Suppressor macrophage (primary cell): Measurements from ENCODE around the gene CBR1.
A peak's percentile ranks its signal among the peaks of the same experiment; 100 is the strongest.
"Not testable (repeated sequence)": the region's sequence is repeated elsewhere in the genome, so short reads cannot be mapped to it uniquely, and the experiment has no call there.

Experiments
- DNase-seq, 4 experiments: peaks; one replicate each; pipeline ENCODE4 v3.0.0-alpha.2; 2020 to 2022

Gene CBR1

GRCh38 chr21:36080386-36080785, 10.6 kb downstream of the CBR1 start:
- no peak for DNase-seq

GRCh38 chr21:36082237-36082664, 12.4 kb downstream of the CBR1 start:
- no peak for DNase-seq

- DNase-seq: no peak
Observed at GRCh38 chr21:36087362-36088138, 17.7 kb downstream of the CBR1 start.

- DNase-seq: no peak
Observed at GRCh38 chr21:36089946-36090345, 20.1 kb downstream of the CBR1 start.

GRCh38 chr21:36092681-36093080, 22.9 kb downstream of the CBR1 start:
- no peak for DNase-seq

- DNase-seq: no peak
Observed at GRCh38 chr21:36093512-36093911, 23.7 kb downstream of the CBR1 start.

GRCh38 chr21:36096398-36097290, 26.8 kb downstream of the CBR1 start:
- no peak for DNase-seq

GRCh38 chr21:36097427-36098181, 27.8 kb downstream of the CBR1 start:
- DNase-seq: peak in 1 of 4 experiments; percentile 37

GRCh38 chr21:36098182-36098532, 28.3 kb downstream of the CBR1 start:
- DNase-seq: no peak

GRCh38 chr21:36099000-36099399, 29.2 kb downstream of the CBR1 start:
- DNase-seq: no peak

GRCh38 chr21:36099695-36100211, 29.9 kb downstream of the CBR1 start:
- not testable (repeated sequence) for DNase-seq

GRCh38 chr21:36100971-36101641, 31.3 kb downstream of the CBR1 start:
- DNase-seq: no peak

- no peak for DNase-seq
Observed at GRCh38 chr21:36103434-36103833, 33.6 kb downstream of the CBR1 start.

- peak; percentile 28 to 78 (median 47) for DNase-seq
Observed at GRCh38 chr21:36104317-36105300, 34.8 kb downstream of the CBR1 start.

GRCh38 chr21:36105327-36105842, 35.6 kb downstream of the CBR1 start:
- DNase-seq: peak in 2 of 4 experiments; percentile 22 to 36

- DNase-seq: no peak
Observed at GRCh38 chr21:36109868-36110267, 40.0 kb downstream of the CBR1 start.

GRCh38 chr21:36111238-36111637, 41.4 kb downstream of the CBR1 start:
- DNase-seq: no peak

- no peak for DNase-seq
Observed at GRCh38 chr21:36113647-36114428, 44.0 kb downstream of the CBR1 start.

GRCh38 chr21:36115138-36115730, 45.4 kb downstream of the CBR1 start:
- DNase-seq: peak in 3 of 4 experiments; percentile 32 to 58 (median 52)
